Loucy (cell line): Measurements from ENCODE around the gene ZNF837.

Experiments
- EZH2phosphoT487 ChIP-seq: fragments of 200-600 bp; IDR thresholded peaks from 2 replicates; pipeline ENCODE4 v1.6.1; 2018; ENCODE audit warnings: antibody characterized with exemption, mild to moderate bottlenecking, moderate library complexity, borderline replicate concordance
- TF ChIP-seq, protein P1 (sequence below): fragments of 200-600 bp; sonication (generic); conservative IDR thresholded peaks from 2 replicates; pipeline ENCODE4 v1.5.1; 2014; ENCODE audit warnings: mild to moderate bottlenecking, antibody characterized with exemption, low read length

DNA sequence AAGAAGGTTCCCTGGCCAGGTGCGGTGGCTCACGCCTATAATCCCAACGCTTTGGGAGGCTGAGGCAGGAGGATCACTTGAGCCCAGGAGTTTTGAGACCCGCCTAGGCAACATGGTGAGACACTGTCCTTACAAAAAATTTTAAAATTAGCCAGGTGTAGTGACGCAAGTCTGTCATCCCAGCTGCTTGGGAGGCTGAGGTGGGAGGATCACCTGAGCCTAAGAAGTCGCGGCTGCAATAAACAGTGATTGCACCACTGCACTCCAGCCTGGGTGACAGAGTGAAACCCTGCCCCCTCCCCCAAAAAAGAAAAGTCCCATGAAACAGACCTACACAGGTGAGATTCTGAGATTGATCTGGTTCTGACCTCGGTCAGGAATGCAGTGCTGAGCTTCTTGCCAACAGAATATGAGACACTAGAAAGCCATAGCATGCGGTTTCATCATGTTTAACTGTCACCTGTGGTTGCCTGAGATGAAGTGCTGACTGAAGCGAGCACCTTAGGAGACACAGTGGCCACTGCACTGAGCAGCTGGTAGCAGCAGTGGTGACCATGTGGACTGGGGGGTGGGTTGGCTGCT is 25.5 kb downstream of the ZNF837 start:
- TF ChIP-seq, protein P1, sequence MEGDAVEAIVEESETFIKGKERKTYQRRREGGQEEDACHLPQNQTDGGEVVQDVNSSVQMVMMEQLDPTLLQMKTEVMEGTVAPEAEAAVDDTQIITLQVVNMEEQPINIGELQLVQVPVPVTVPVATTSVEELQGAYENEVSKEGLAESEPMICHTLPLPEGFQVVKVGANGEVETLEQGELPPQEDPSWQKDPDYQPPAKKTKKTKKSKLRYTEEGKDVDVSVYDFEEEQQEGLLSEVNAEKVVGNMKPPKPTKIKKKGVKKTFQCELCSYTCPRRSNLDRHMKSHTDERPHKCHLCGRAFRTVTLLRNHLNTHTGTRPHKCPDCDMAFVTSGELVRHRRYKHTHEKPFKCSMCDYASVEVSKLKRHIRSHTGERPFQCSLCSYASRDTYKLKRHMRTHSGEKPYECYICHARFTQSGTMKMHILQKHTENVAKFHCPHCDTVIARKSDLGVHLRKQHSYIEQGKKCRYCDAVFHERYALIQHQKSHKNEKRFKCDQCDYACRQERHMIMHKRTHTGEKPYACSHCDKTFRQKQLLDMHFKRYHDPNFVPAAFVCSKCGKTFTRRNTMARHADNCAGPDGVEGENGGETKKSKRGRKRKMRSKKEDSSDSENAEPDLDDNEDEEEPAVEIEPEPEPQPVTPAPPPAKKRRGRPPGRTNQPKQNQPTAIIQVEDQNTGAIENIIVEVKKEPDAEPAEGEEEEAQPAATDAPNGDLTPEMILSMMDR: no peak
- TF ChIP-seq EZH2phosphoT487: no peak
